ENCODE measurements around the gene CSTF2.

Gene CSTF2

DNA sequence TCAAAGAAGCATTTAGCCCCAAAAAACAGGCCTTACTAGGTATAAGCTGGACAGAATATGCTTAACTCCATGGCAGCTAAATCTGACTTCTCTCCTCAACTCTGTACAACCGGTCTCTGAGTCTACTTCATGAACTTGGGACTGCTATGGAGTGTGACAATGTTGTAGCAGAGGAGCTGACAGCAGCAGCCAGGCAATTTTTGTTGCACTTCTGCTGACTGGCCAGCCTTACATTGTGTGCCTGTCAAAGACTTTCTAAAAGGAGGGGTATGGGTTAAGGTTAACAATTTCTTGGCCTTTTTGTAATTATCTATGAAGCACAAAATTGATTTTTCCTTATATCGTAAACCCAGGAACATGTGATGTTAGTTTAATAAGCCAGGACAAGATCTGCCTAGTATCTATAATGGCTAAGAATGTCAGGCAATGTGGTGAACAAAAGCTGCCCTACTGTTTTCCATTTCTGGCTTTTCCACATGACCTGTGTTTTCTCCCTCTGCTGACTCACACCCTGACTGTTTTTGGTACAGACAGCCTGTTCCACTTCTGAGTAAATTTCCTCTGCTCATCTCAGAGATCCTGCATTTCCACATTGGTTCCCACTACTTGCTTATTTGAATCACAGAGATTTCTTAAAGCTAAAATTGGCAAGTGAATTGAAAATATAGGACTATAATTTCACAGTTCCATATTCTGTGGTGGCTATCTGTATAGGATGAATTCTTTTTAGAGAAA lies 44.6 kb downstream of the CSTF2 start:
- Histone ChIP-seq H3K18ac (ENCODE audit: low read length) (no peak overlapping the region), H3K56ac (ENCODE audit: low read length) (no peak overlapping the region), H3K36me3 (ENCODE audit: control insufficient read depth, insufficient read depth, low read length) (no peaks in the 10 kb centered on the region), H4K8ac (ENCODE audit: low read depth, low read length) (no peak overlapping the region), H3K23ac (ENCODE audit: low read length) (no peak overlapping the region), H2BK120ac (ENCODE audit: low read depth, low read length) (no peak overlapping the region), H3K4me3 (ENCODE audit: low read length) (no peak overlapping the region), H2BK5ac (ENCODE audit: low read length) (no peak overlapping the region), H2AK5ac (ENCODE audit: low read length) (no peak overlapping the region), H3K4ac (ENCODE audit: low read depth, low read length) (no peak overlapping the region), H3K27ac (ENCODE audit: low read depth, low read length) (no peak overlapping the region), H2BK15ac (replicated peaks; ENCODE audit: low read depth) (no peak overlapping the region), H4K5ac (ENCODE audit: low read length) (no peak overlapping the region), H3K79me1 (ENCODE audit: low read length) (no peaks in the 10 kb centered on the region), H3K4me1 (ENCODE audit: control insufficient read depth, low read depth, low read length) (no peaks in the 10 kb centered on the region), H3K4me2 (ENCODE audit: low read length) (no peak overlapping the region), H3K79me2 (ENCODE audit: control insufficient read depth, insufficient read depth, low read length) (no peaks in the 10 kb centered on the region), H3K27me3 (ENCODE audit: insufficient read depth, low read length, poor library complexity) (no peaks in the 10 kb centered on the region), H3K9ac (ENCODE audit: low read length) (no peak overlapping the region)
- DNase-seq = no peak
- no CpG with 5 or more reads among the region's 2 CpGs for WGBS (ENCODE audit: extremely low coverage, insufficient coverage, low lambda C conversion rate)

DNA sequence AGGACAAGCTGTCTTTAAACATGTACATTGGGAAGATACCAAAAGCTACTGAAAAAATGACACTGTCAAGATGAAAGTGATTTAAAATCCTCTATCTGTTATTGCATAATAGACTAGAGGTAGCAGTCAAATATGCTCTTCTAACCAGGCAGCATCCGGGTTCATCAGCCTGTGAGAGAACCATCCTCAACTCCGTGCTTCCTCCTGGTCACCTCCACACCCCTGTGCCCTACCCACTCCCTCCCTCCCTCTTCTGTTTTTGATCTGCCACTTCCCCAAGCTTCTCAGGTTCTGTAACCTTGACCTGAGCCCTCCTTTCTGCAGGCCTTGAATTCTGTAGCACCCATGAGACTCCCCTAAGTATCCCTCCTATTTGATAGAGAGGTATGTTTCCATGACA lies 48.1 kb downstream of the CSTF2 start:
- Histone ChIP-seq H4K8ac (ENCODE audit: low read depth, low read length) (no peak overlapping the region), H3K4ac (ENCODE audit: low read depth, low read length) (no peak overlapping the region), H2BK15ac (replicated peaks; ENCODE audit: low read depth) (no peak overlapping the region), H3K4me3 (ENCODE audit: low read length) (no peak overlapping the region), H3K9ac (ENCODE audit: low read length) (no peak overlapping the region), H3K79me2 (ENCODE audit: control insufficient read depth, insufficient read depth, low read length) (no peaks in the 10 kb centered on the region), H3K27ac (ENCODE audit: low read depth, low read length) (no peak overlapping the region), H3K4me1 (ENCODE audit: control insufficient read depth, low read depth, low read length) (no peaks in the 10 kb centered on the region), H2AK5ac (ENCODE audit: low read length) (no peak overlapping the region), H2BK120ac (ENCODE audit: low read depth, low read length) (no peak overlapping the region), H4K5ac (ENCODE audit: low read length) (no peak overlapping the region), H3K23ac (ENCODE audit: low read length) (no peak overlapping the region), H2BK5ac (ENCODE audit: low read length) (no peak overlapping the region), H3K56ac (ENCODE audit: low read length) (no peak overlapping the region), H3K36me3 (ENCODE audit: control insufficient read depth, insufficient read depth, low read length) (no peaks in the 10 kb centered on the region), H3K4me2 (ENCODE audit: low read length) (no peak overlapping the region), H3K79me1 (ENCODE audit: low read length) (no peaks in the 10 kb centered on the region), H3K18ac (ENCODE audit: low read length) (no peak overlapping the region), H3K27me3 (ENCODE audit: insufficient read depth, low read length, poor library complexity) (no peaks in the 10 kb centered on the region)
- no peak for DNase-seq
- no CpG with 5 or more reads among the region's 2 CpGs for WGBS (ENCODE audit: extremely low coverage, insufficient coverage, low lambda C conversion rate)

DNA sequence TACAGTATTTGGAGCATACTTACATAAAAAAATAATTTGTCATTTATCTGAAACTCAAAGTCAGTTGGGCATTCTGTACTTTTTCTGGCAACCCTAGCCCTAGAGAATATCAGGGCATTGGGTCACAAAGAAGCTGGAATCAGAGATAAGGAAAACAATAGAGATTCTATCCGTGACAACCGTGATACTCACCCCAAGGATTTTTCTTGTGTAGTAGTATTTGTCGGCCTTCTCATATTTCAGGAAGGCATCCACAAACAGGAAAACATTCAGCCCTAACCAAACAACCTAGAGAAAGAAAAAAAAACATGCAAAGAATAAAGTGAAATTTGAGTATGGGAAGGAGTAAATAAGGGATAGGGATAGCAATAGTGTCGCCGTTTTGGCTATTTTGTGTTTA lies 50.3 kb downstream of the CSTF2 start:
- Histone ChIP-seq H2BK5ac (ENCODE audit: low read length) (no peak overlapping the region), H3K4me3 (ENCODE audit: low read length) (no peak overlapping the region), H3K18ac (ENCODE audit: low read length) (no peak overlapping the region), H3K4me2 (ENCODE audit: low read length) (no peak overlapping the region), H3K56ac (ENCODE audit: low read length) (no peak overlapping the region), H4K5ac (ENCODE audit: low read length) (no peak overlapping the region), H3K4me1 (ENCODE audit: control insufficient read depth, low read depth, low read length) (no peaks in the 10 kb centered on the region), H4K8ac (ENCODE audit: low read depth, low read length) (no peak overlapping the region), H3K23ac (ENCODE audit: low read length) (no peak overlapping the region), H3K79me1 (ENCODE audit: low read length) (no peaks in the 10 kb centered on the region), H3K27me3 (ENCODE audit: insufficient read depth, low read length, poor library complexity) (no peaks in the 10 kb centered on the region), H2AK5ac (ENCODE audit: low read length) (no peak overlapping the region), H3K79me2 (ENCODE audit: control insufficient read depth, insufficient read depth, low read length) (no peaks in the 10 kb centered on the region), H2BK15ac (replicated peaks; ENCODE audit: low read depth) (no peak overlapping the region), H3K9ac (ENCODE audit: low read length) (no peak overlapping the region), H3K27ac (ENCODE audit: low read depth, low read length) (no peak overlapping the region), H3K4ac (ENCODE audit: low read depth, low read length) (no peak overlapping the region), H2BK120ac (ENCODE audit: low read depth, low read length) (no peak overlapping the region), H3K36me3 (ENCODE audit: control insufficient read depth, insufficient read depth, low read length) (no peaks in the 10 kb centered on the region)
- no peak for DNase-seq
- no CpG with 5 or more reads among the region's 5 CpGs for WGBS (ENCODE audit: extremely low coverage, insufficient coverage, low lambda C conversion rate)

DNA sequence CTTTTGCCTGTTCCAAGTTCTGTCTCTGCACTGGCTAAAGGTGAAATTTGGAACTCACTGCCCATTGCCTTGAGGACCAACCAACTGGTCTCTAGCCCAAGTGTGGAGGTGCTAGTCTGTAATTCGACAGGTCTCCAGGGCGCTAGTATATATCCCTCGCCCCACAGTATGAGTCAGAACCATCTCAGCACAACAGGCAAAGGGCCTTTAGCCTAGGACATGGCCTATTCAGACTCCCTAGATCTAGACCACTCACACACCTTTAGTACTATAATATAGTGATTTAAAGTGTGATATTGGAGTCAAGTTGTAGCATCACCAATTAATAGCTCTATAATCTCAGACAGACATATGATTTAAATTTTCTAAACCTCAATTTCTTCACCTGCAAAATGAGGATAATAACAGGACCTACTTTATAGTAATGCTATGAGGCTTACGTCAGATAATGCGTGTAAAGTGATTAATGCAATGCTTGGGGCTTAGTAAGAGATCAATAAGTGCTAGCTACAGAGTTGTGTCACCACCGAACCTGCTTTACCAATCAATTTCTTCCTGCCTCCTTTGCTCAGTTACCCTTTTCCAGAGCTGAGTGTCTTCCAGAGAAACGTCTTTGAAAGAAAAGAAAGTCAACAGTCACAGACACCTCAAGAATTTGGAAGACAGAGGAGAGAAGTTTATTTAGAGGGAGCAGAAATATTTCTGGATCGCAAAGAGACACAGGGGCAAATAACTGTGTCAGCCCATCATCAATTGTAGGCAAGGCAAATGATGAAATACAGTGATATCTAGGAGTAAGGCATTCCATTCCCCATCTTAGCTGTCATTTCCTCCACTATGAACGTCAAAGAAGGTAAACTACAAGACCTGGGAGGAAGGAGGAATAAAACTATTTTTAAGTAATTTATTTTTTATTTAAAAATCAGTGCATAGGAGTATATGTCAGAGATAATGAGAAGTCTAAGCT lies 51.7 kb downstream of the CSTF2 start:
- Histone ChIP-seq H2AK5ac (ENCODE audit: low read length) (no peak overlapping the region), H3K79me1 (ENCODE audit: low read length) (no peaks in the 10 kb centered on the region), H3K56ac (ENCODE audit: low read length) (no peak overlapping the region), H3K4me3 (ENCODE audit: low read length) (no peak overlapping the region), H3K9ac (ENCODE audit: low read length) (no peak overlapping the region), H3K36me3 (ENCODE audit: control insufficient read depth, insufficient read depth, low read length) (no peaks in the 10 kb centered on the region), H2BK120ac (ENCODE audit: low read depth, low read length) (no peak overlapping the region), H3K4me2 (ENCODE audit: low read length) (no peak overlapping the region), H3K4ac (ENCODE audit: low read depth, low read length) (no peak overlapping the region), H4K5ac (ENCODE audit: low read length) (no peak overlapping the region), H3K4me1 (ENCODE audit: control insufficient read depth, low read depth, low read length) (no peaks in the 10 kb centered on the region), H3K27me3 (ENCODE audit: insufficient read depth, low read length, poor library complexity) (no peaks in the 10 kb centered on the region), H2BK5ac (ENCODE audit: low read length) (no peak overlapping the region), H3K79me2 (ENCODE audit: control insufficient read depth, insufficient read depth, low read length) (no peaks in the 10 kb centered on the region), H3K18ac (ENCODE audit: low read length) (no peak overlapping the region), H3K27ac (ENCODE audit: low read depth, low read length) (no peak overlapping the region), H3K23ac (ENCODE audit: low read length) (no peak overlapping the region), H4K8ac (ENCODE audit: low read depth, low read length) (no peak overlapping the region), H2BK15ac (replicated peaks; ENCODE audit: low read depth) (no peak overlapping the region)
- DNase-seq = no peak
- no CpG with 5 or more reads among the region's 9 CpGs for WGBS (ENCODE audit: extremely low coverage, insufficient coverage, low lambda C conversion rate)

GRCh38 chrX:100874325-100874724 lies 54.1 kb downstream of the CSTF2 start, which contains the start of gene NOX1:
NOX1 (minus strand) TSS chrX:100874359; CDS start chrX:100874139, 220 bp downstream.
- no peaks in the 10 kb centered on the region for H3K27me3 ChIP-seq (ENCODE audit: insufficient read depth, low read length, poor library complexity)

More at GRCh38 chrX:100874325-100874724, 54.1 kb downstream of the CSTF2 start, which contains the start of gene NOX1:
- H4K8ac ChIP-seq (ENCODE audit: low read depth, low read length) = no peak within 1 kb of the TSS
- no peak within 1 kb of the TSS for H3K18ac ChIP-seq (ENCODE audit: low read length)
- H3K79me2 ChIP-seq (ENCODE audit: control insufficient read depth, insufficient read depth, low read length) = no peaks in the 10 kb centered on the region
- H3K4me3 ChIP-seq (ENCODE audit: low read length) = no peak within 1 kb of the TSS
- H3K9ac ChIP-seq (ENCODE audit: low read length) = no peak within 1 kb of the TSS
- no peak within 1 kb of the TSS for H2BK5ac ChIP-seq (ENCODE audit: low read length)
- H3K56ac ChIP-seq (ENCODE audit: low read length) = no peak within 1 kb of the TSS
- H3K27ac ChIP-seq (ENCODE audit: low read depth, low read length) = no peak within 1 kb of the TSS
- no peak within 1 kb of the TSS for H3K4me2 ChIP-seq (ENCODE audit: low read length)
- H2BK15ac ChIP-seq (replicated peaks; ENCODE audit: low read depth) = no peak within 1 kb of the TSS
- H3K4me1 ChIP-seq (ENCODE audit: control insufficient read depth, low read depth, low read length) = no peaks in the 10 kb centered on the region
- H4K5ac ChIP-seq (ENCODE audit: low read length) = no peak within 1 kb of the TSS
- H3K36me3 ChIP-seq (ENCODE audit: control insufficient read depth, insufficient read depth, low read length) = no peaks in the 10 kb centered on the region
- DNase-seq = no peak
- no peak within 1 kb of the TSS for H3K4ac ChIP-seq (ENCODE audit: low read depth, low read length)
- H3K79me1 ChIP-seq (ENCODE audit: low read length) = no peaks in the 10 kb centered on the region
- H2BK120ac ChIP-seq (ENCODE audit: low read depth, low read length) = no peak within 1 kb of the TSS
- H3K23ac ChIP-seq (ENCODE audit: low read length) = no peak within 1 kb of the TSS
- no peak within 1 kb of the TSS for H2AK5ac ChIP-seq (ENCODE audit: low read length)
- WGBS (ENCODE audit: extremely low coverage, insufficient coverage, low lambda C conversion rate) = no CpG with 5 or more reads among the region's 2 CpGs

All from mesendoderm (in vitro differentiated cells).